Kidney (tissue), 14 donors: Measurements from ENCODE around the gene DNAAF8. TPM values are rescaled to one million over a fixed set of nuclear protein-coding genes. Genes with fewer than 3 reads are reported as not detected.

Experiments used
- DNase-seq, 5 donors: peaks; one replicate each; pipeline ENCODE4 v3.0.0-alpha.2; 2013 to 2020
- FAIRE-seq: peaks from 2 replicates; lab custom pipeline; 2012; peaks lifted over from hg19 to GRCh38; lab: Jason Lieb, UNC
- H3K27ac ChIP-seq, 2 donors: one replicate each; pipeline ENCODE4 v1.7.0; 2013; ENCODE audit warnings: low read depth in 2 of 2, low read length in 2 of 2, inconsistent platforms in 1 of 2
- H3K27me3 ChIP-seq: one replicate; pipeline ENCODE4 v1.7.1; 2013; ENCODE audit warnings: low read length, inconsistent platforms; ENCODE audit not compliant: control insufficient read depth, insufficient read depth
- H3K36me3 ChIP-seq, 3 donors: one replicate each; pipeline versions ENCODE4 v1.7.0 to v1.7.1; 2013; ENCODE audit warnings: low read length in 3 of 3, control low read depth in 1 of 3, inconsistent platforms in 1 of 3; ENCODE audit not compliant: insufficient read depth in 3 of 3, control insufficient read depth in 2 of 3
- H3K4me1 ChIP-seq, 3 donors: one replicate each; pipeline versions ENCODE4 v1.7.0 to v1.7.1; 2013; ENCODE audit warnings: low read length in 3 of 3, inconsistent platforms in 1 of 3, low read depth in 1 of 3; ENCODE audit not compliant: control insufficient read depth in 2 of 3, insufficient read depth in 2 of 3
- H3K4me3 ChIP-seq, 3 donors: one replicate each; pipeline versions ENCODE4 v1.7.0 to v1.8.1; 2013; ENCODE audit warnings: low read length in 3 of 3, control low read depth in 1 of 3, inconsistent platforms in 1 of 3
- H3K9ac ChIP-seq, 3 donors: one replicate each; pipeline versions ENCODE4 v1.7.0 to v1.7.1; 2013; ENCODE audit warnings: low read length in 3 of 3, control low read depth in 1 of 3, inconsistent platforms in 1 of 3
- H3K9me3 ChIP-seq, 3 donors: one replicate each; pipeline versions ENCODE4 v1.7.0 to v1.7.1; 2013; ENCODE audit warnings: low read length in 3 of 3, control low read depth in 1 of 3, inconsistent platforms in 1 of 3; ENCODE audit not compliant: control insufficient read depth in 2 of 3, insufficient read depth in 1 of 3
- intact Hi-C: fragments of 100-400 bp; cut with DNase I; formaldehyde crosslinking; loops from one replicate; pipeline ENCODE4 v1.11.1; 2022
- polyA plus RNA-seq: library from polyadenylated mRNA; stranded (reverse); fragments of 350-450 nt; fragmentation: Illumina TruSeq; extraction: RNeasy Lipid Tissue Mini Kit (QIAGEN cat#74804); gene quantifications from one replicate; pipeline ENCODE4 v1.2.3, GENCODE V29; 2014; ENCODE audit warnings: low read depth, low replicate concordance; ENCODE audit not compliant: insufficient read depth
- total RNA-seq: library from RNA; stranded (reverse); fragmentation: NEBNext Ultra II Directional; extraction: Animal tissue kit (Norgen Biotek cat#: 25700); gene quantifications from one replicate; pipeline ENCODE4 v1.2.1, GENCODE V29; 2021
- TF ChIP-seq, protein P1 (sequence below): IDR thresholded peaks from 3 replicates; pipeline ENCODE4 v1.5.1; 2012; ENCODE audit warnings: mild to moderate bottlenecking, moderate library complexity, borderline replicate concordance; ENCODE audit not compliant: insufficient read depth; ENCODE audit errors: extremely low read depth
- donor health status: control.
- donor health status: control.
- donor health status: control.
- donor health status: control.
- donor health status: control.
- donor health status: DM: yes; HTN: yes; CAD: no.
- donor health status: Normal renal cell carcinoma (clear cell type).

The DNAAF8 gene
- total and polyA plus RNA-seq, 2 donors from 2014 or later: 1.8 to 4.0 TPM

DNA sequence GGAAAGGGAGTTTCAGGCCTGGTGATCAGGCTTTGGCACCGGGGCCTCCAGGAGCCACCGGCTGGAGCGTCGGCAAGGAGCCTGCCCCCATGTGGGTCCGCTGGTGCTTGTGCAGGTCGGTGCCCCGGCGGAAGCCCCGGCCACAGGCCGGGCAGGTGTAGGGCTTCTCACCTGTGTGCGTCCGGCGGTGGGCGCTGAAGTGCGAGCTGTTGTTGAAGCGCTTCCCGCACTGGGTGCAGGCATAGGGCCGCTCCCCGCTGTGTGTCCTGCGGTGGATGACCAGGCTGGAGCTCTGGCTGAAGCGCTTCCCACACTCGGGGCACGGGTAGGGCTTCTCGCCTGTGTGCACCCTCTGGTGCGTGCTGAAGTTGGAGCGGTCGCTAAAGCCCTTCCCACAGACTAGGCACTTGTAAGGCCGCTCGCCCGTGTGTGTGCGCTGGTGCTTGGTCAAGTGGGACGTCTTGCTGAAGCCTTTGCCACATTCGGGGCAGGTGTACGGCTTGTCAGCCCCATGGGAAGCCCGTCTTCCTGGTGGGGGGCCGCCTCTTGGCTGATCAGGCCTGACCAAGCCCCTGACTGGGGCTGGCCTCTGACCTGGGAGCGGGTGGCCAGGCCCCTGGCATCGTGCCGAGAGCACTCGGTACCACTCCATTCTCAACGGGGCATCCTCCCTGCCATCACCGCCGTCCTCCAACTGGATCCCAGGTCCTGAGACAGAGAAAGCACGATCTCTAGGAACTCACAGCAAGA is 18.2 kb downstream of the DNAAF8 start:
- TF ChIP-seq, protein P1, sequence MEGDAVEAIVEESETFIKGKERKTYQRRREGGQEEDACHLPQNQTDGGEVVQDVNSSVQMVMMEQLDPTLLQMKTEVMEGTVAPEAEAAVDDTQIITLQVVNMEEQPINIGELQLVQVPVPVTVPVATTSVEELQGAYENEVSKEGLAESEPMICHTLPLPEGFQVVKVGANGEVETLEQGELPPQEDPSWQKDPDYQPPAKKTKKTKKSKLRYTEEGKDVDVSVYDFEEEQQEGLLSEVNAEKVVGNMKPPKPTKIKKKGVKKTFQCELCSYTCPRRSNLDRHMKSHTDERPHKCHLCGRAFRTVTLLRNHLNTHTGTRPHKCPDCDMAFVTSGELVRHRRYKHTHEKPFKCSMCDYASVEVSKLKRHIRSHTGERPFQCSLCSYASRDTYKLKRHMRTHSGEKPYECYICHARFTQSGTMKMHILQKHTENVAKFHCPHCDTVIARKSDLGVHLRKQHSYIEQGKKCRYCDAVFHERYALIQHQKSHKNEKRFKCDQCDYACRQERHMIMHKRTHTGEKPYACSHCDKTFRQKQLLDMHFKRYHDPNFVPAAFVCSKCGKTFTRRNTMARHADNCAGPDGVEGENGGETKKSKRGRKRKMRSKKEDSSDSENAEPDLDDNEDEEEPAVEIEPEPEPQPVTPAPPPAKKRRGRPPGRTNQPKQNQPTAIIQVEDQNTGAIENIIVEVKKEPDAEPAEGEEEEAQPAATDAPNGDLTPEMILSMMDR: no peak
- FAIRE-seq: no peak
- H3K27me3 ChIP-seq: no peaks in the 10 kb centered on the region
- H3K9me3 ChIP-seq: peaks cover 0 to 2% (median 0%) of the 10 kb centered on the region in 3 donors
- no peaks in the 10 kb centered on the region for H3K4me1 ChIP-seq
- peaks cover 7 to 23% (median 21%) of the 10 kb centered on the region in 3 donors for H3K36me3 ChIP-seq
- no peak overlapping the region for H3K4me3 ChIP-seq
- no peak overlapping the region for H3K27ac ChIP-seq
- intact Hi-C loops: no loop called here
- DNase-seq: no peak
- no peak overlapping the region for H3K9ac ChIP-seq

DNA sequence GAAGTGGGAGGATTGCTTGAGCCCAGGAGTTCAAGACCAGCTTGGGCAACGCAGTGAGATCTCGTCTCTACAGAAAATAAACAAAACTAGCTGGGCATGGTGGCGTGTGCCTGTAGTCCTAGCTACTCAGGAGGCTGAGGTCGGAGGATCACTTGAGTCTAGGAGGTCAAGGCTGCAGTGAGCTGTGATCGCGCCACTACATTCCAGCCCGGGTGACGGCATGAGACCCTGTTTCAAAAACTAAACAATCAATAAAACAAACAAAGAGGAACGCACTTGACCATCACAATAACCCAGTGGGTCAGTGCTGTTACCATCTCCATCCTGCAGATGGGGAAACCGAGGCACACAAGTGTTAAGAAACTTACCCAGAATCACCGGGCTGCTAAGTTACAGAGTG is 18.9 kb downstream of the DNAAF8 start:
- Histone ChIP-seq H3K4me3 (no peak overlapping the region), H3K4me1 (no peaks in the 10 kb centered on the region), H3K9ac (no peak overlapping the region), H3K9me3 (peaks cover 0 to 2% (median 0%) of the 10 kb centered on the region in 3 donors), H3K27me3 (no peaks in the 10 kb centered on the region), H3K27ac (no peak overlapping the region), H3K36me3 (peaks cover 7 to 23% (median 21%) of the 10 kb centered on the region in 3 donors)
- intact Hi-C loops: no loop called here
- DNase-seq: no peak
- FAIRE-seq: no peak
- TF ChIP-seq, protein P1: no peak

DNA sequence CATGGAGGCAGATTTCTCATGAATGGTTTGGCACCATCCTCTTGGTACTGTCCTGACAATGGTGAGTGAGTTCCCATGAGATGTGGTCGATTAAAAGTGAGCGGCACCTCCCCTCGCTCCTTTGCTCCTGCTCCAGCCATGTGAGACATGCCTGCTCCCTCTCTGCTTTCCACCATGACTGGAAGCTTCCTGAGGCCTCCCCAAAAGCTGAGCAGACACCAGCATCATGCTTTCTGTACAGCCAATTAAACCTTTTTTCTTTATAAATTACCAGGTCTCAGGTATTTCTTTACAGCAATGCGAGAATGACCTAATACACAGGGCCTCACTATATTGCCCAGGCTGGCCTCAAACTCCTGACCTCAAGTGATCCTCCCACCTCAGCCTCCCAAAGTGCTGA is 20.5 kb downstream of the DNAAF8 start:
- TF ChIP-seq, protein P1: no peak
- Histone ChIP-seq H3K9ac (no peak overlapping the region), H3K9me3 (peaks cover 0 to 2% (median 0%) of the 10 kb centered on the region in 3 donors), H3K4me3 (no peak overlapping the region), H3K27ac (no peak overlapping the region), H3K27me3 (no peaks in the 10 kb centered on the region), H3K4me1 (no peaks in the 10 kb centered on the region), H3K36me3 (peaks cover 7 to 37% (median 22%) of the 10 kb centered on the region in 3 donors)
- DNase-seq (no peak), FAIRE-seq (no peak)
- intact Hi-C loops: no loop called here

DNA sequence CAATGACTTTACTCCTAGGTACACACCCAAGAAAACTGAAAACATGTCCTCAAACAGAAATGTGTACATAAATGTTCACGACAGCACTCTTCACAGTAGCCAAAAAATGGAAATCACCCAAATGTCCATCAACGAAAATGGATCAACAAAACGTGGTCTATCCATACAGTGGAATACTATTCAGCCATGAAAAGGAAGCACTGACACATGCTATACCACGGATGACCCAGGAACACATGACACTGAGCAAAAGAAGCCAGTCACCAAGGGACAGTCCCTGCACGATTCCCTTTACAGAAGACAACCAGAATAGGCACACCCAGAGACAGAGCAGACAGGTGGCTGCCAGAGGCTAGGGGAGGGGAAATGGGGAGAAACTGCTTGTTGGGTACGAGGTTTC is 21.4 kb downstream of the DNAAF8 start:
- no peak for FAIRE-seq
- peaks cover 7 to 44% (median 30%) of the 10 kb centered on the region in 3 donors for H3K36me3 ChIP-seq

More for the DNA sequence above, 21.4 kb downstream of the DNAAF8 start:
- intact Hi-C loops: no loop called here
- Histone ChIP-seq H3K9me3 (peaks cover 0 to 2% (median 0%) of the 10 kb centered on the region in 3 donors), H3K4me1 (no peaks in the 10 kb centered on the region), H3K27me3 (no peaks in the 10 kb centered on the region), H3K27ac (no peak overlapping the region), H3K4me3 (no peak overlapping the region), H3K9ac (no peak overlapping the region)
- TF ChIP-seq, protein P1: no peak
- no peak for DNase-seq
